ENCODE results near the gene RBM20. TPM values are rescaled to one million over a fixed set of nuclear protein-coding genes. Genes with fewer than 3 reads are reported as not detected.

The RBM20 gene
- total RNA-seq, 1 experiment from 2014 or later, result not detected

- no peaks in the 10 kb centered on the region for H3K36me3 Mint-ChIP-seq (ENCODE audit: insufficient read depth, unreplicated experiment)
- no peaks in the 10 kb centered on the region for H3K4me1 Mint-ChIP-seq (ENCODE audit: low read depth, unreplicated experiment)
- DNase-seq, result no peak
- peaks cover 20% of the 10 kb centered on the region for H3K27me3 Mint-ChIP-seq (ENCODE audit: unreplicated experiment)
- CTCF ChIA-PET, result no interaction called here
- H3K9me3 Mint-ChIP-seq (ENCODE audit: low read depth, unreplicated experiment), result no peaks in the 10 kb centered on the region
- no peak overlapping the region for H3K27ac Mint-ChIP-seq (ENCODE audit: unreplicated experiment)
- H3K4me3 Mint-ChIP-seq (ENCODE audit: low read depth, unreplicated experiment), result no peak overlapping the region
- BruUV-seq (replicated peaks), result no TSS peak
- intact Hi-C loops (cut with micrococcal nuclease; ENCODE audit: unreplicated experiment), result no loop called here
- no peak for TF ChIP-seq CTCF (IDR thresholded peaks at IDR 0.05; ENCODE audit: unreplicated experiment)
Measured at GRCh38 chr10:110784198-110784597, 140.1 kb downstream of the RBM20 start.

GRCh38 chr10:110786172-110786571, 142.0 kb downstream of the RBM20 start:
- Mint-ChIP-seq H3K4me1 (ENCODE audit: low read depth, unreplicated experiment) (no peaks in the 10 kb centered on the region), H3K9me3 (ENCODE audit: low read depth, unreplicated experiment) (no peaks in the 10 kb centered on the region), H3K36me3 (ENCODE audit: insufficient read depth, unreplicated experiment) (no peaks in the 10 kb centered on the region), H3K4me3 (ENCODE audit: low read depth, unreplicated experiment) (no peak overlapping the region), H3K27ac (ENCODE audit: unreplicated experiment) (no peak overlapping the region), H3K27me3 (ENCODE audit: unreplicated experiment) (peaks cover 16% of the 10 kb centered on the region)
- no peak for TF ChIP-seq CTCF (IDR thresholded peaks at IDR 0.05; ENCODE audit: unreplicated experiment)
- BruUV-seq (replicated peaks), result no TSS peak
- no peak for DNase-seq
- intact Hi-C loops (cut with micrococcal nuclease; ENCODE audit: unreplicated experiment), result no loop called here
- CTCF ChIA-PET, result no interaction called here

- Mint-ChIP-seq H3K36me3 (ENCODE audit: insufficient read depth, unreplicated experiment) (no peaks in the 10 kb centered on the region), H3K27ac (ENCODE audit: unreplicated experiment) (no peak overlapping the region), H3K4me3 (ENCODE audit: low read depth, unreplicated experiment) (no peak overlapping the region), H3K4me1 (ENCODE audit: low read depth, unreplicated experiment) (no peaks in the 10 kb centered on the region), H3K27me3 (ENCODE audit: unreplicated experiment) (peaks cover 16% of the 10 kb centered on the region), H3K9me3 (ENCODE audit: low read depth, unreplicated experiment) (no peaks in the 10 kb centered on the region)
- DNase-seq, result no peak
- intact Hi-C loops (cut with micrococcal nuclease; ENCODE audit: unreplicated experiment), result no loop called here
- TF ChIP-seq CTCF (IDR thresholded peaks at IDR 0.05; ENCODE audit: unreplicated experiment), result no peak
- CTCF ChIA-PET, result no interaction called here
- no TSS peak for BruUV-seq (replicated peaks)
Measured at GRCh38 chr10:110788620-110789385, 144.7 kb downstream of the RBM20 start.

GRCh38 chr10:110789604-110790433, 145.7 kb downstream of the RBM20 start:
- TF ChIP-seq CTCF (IDR thresholded peaks at IDR 0.05; ENCODE audit: unreplicated experiment), result no peak
- peaks cover 16% of the 10 kb centered on the region for H3K27me3 Mint-ChIP-seq (ENCODE audit: unreplicated experiment)
- no peaks in the 10 kb centered on the region for H3K36me3 Mint-ChIP-seq (ENCODE audit: insufficient read depth, unreplicated experiment)
- no peak overlapping the region for H3K27ac Mint-ChIP-seq (ENCODE audit: unreplicated experiment)
- intact Hi-C loops (cut with micrococcal nuclease; ENCODE audit: unreplicated experiment), result no loop called here
- no peaks in the 10 kb centered on the region for H3K4me1 Mint-ChIP-seq (ENCODE audit: low read depth, unreplicated experiment)
- BruUV-seq (replicated peaks), result no TSS peak
- DNase-seq, result no peak
- CTCF ChIA-PET, result no interaction called here
- H3K9me3 Mint-ChIP-seq (ENCODE audit: low read depth, unreplicated experiment), result no peaks in the 10 kb centered on the region
- H3K4me3 Mint-ChIP-seq (ENCODE audit: low read depth, unreplicated experiment), result no peak overlapping the region

All from Calu3 (cell line).